Measurements from ENCODE around the gene SPTLC3. TPM values are rescaled to one million over a fixed set of nuclear protein-coding genes. Genes with fewer than 3 reads are reported as not detected.
"Not testable (repeated sequence)": the region's sequence is repeated elsewhere in the genome, so short reads cannot be mapped to it uniquely, and the experiment has no call there.

The SPTLC3 gene
- total RNA-seq, 1 experiment from 2014 or later = 31.5 TPM

DNA sequence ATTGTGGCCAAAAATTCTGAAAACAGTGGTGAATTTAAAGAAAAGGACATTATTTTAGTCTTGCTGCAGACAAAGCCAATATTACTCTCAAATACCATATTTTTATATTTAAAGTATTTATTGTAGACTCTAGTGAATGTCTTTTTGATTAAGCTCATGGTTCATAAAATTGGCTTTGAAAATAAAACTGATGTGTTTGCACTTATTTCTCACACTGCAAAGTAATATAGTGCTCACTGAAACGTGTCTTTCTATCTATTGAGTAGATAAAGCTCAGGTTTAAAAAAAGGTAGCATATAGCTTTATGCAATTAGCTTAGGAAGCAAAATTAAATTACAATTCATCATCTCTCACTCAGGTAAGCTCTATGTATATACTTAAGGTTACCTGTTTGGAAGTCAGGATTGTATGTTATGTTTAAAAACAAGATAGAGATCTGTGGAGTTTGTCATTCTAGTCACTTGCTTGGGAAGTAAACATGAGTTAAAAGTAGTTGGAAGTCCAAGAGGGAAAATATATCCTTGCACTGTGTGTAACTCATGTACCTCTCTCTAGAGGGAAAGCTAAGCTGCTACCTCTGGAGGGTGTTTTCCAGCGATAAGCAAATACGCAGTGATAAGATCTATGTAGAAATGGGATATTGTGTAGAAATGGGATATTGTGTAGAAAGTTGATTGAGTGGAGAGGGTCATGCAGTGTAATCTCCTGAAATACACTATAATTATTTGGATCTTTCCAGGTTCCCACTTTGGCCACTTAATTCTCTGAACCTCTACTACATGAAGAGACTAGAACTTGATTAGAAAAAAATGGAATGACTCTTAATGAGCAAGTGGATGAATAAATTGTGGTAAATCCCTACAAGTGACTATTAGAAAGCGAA, 29.9 kb upstream of the SPTLC3 start:
- H3K9me3 Mint-ChIP-seq (ENCODE audit: unreplicated experiment) = no peaks in the 10 kb centered on the region
- no peak overlapping the region for H3K27ac Mint-ChIP-seq (ENCODE audit: unreplicated experiment)
- POLR2A ChIA-PET = no interaction called here
- H3K4me1 Mint-ChIP-seq (ENCODE audit: low read depth, unreplicated experiment) = peaks cover 20% of the 10 kb centered on the region
- DNase-seq = no peak
- no peaks in the 10 kb centered on the region for H3K36me3 ChIP-seq (ENCODE audit: control insufficient read depth, insufficient read depth, low read length)
- no peak overlapping the region for H3K4me3 ChIP-seq (ENCODE audit: low read depth, low read length)
- H3K27me3 ChIP-seq (replicated peaks; ENCODE audit: control insufficient read depth, insufficient read depth, low read length) = no peaks in the 10 kb centered on the region
- H3K4me3 Mint-ChIP-seq (ENCODE audit: unreplicated experiment) = no peak overlapping the region
- no peaks in the 10 kb centered on the region for H3K36me3 Mint-ChIP-seq (ENCODE audit: insufficient read depth, unreplicated experiment)
- H3K27me3 Mint-ChIP-seq (ENCODE audit: insufficient read depth, unreplicated experiment) = no peaks in the 10 kb centered on the region
- CTCF ChIA-PET = no interaction called here
- TF ChIP-seq, protein P1, sequence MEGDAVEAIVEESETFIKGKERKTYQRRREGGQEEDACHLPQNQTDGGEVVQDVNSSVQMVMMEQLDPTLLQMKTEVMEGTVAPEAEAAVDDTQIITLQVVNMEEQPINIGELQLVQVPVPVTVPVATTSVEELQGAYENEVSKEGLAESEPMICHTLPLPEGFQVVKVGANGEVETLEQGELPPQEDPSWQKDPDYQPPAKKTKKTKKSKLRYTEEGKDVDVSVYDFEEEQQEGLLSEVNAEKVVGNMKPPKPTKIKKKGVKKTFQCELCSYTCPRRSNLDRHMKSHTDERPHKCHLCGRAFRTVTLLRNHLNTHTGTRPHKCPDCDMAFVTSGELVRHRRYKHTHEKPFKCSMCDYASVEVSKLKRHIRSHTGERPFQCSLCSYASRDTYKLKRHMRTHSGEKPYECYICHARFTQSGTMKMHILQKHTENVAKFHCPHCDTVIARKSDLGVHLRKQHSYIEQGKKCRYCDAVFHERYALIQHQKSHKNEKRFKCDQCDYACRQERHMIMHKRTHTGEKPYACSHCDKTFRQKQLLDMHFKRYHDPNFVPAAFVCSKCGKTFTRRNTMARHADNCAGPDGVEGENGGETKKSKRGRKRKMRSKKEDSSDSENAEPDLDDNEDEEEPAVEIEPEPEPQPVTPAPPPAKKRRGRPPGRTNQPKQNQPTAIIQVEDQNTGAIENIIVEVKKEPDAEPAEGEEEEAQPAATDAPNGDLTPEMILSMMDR (IDR thresholded peaks at IDR 0.05; ENCODE audit: insufficient read depth in 1 of 2, low read depth in 1 of 2, low read length in 1 of 2, severe bottlenecking in 1 of 2, unreplicated experiment in 1 of 2) = no peak
- no TSS peak for BruUV-seq (replicated peaks)
- peaks cover 30% of the 10 kb centered on the region for H3K4me1 ChIP-seq
- no peaks in the 10 kb centered on the region for H3K9me3 ChIP-seq
- intact Hi-C loops (cut with micrococcal nuclease; ENCODE audit: unreplicated experiment) = no loop called here

DNA sequence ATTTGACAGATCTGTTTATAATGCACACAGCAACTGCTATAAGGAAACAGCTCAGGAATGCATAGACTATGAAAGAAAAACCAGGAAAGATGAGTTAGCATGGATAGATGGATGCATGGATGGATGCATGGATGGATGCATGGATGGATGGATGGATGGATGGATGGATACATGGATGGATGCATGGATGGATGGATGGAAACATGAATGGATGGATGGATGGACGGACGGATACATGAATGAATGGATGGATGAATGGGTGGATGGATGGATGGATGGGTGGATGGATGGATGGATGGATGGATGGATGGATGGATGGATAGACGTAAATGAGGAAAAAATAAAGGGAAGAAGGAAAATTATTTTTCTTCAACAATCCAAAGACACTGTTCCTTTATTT, 29.1 kb upstream of the SPTLC3 start:
- H3K4me3 Mint-ChIP-seq (ENCODE audit: unreplicated experiment); H3K9me3 ChIP-seq; H3K27me3 ChIP-seq (replicated peaks; ENCODE audit: control insufficient read depth, insufficient read depth, low read length); POLR2A ChIA-PET; H3K36me3 ChIP-seq (ENCODE audit: control insufficient read depth, insufficient read depth, low read length); H3K27me3 Mint-ChIP-seq (ENCODE audit: insufficient read depth, unreplicated experiment); H3K36me3 Mint-ChIP-seq (ENCODE audit: insufficient read depth, unreplicated experiment); intact Hi-C loops (cut with micrococcal nuclease; ENCODE audit: unreplicated experiment); DNase-seq; H3K9me3 Mint-ChIP-seq (ENCODE audit: unreplicated experiment); H3K4me3 ChIP-seq (ENCODE audit: low read depth, low read length); BruUV-seq (replicated peaks); H3K27ac Mint-ChIP-seq (ENCODE audit: unreplicated experiment): not testable (repeated sequence)
- H3K4me1 ChIP-seq = peaks cover 38% of the 10 kb centered on the region
- H3K4me1 Mint-ChIP-seq (ENCODE audit: low read depth, unreplicated experiment) = peaks cover 26% of the 10 kb centered on the region
- CTCF ChIA-PET = interaction anchor here (0.6 kb wide), 1 partner anchor 71 kb away, joined by 3 read pairs; no protein-coding TSS in a partner anchor

DNA sequence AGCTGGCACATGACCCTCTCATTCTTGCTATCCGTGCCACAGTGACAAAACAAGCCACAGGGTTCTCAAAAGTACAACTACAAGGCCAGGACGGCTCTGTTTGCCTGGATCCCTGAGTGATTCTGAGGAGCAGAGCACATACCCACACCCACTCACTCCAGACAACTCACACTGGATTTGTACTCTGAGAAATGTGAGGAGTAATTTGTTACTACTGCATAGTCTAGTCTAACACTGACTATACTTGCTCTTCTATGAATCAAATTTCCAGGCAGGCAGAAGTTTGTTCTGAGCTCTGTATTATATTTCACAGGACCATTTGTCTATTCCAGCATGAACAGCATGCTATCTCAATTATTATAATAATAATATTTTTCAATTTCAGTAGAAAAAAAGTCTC, 26.7 kb upstream of the SPTLC3 start:
- Histone ChIP-seq H3K27me3 (replicated peaks; ENCODE audit: control insufficient read depth, insufficient read depth, low read length) (no peaks in the 10 kb centered on the region), H3K4me1 (peaks cover 35% of the 10 kb centered on the region), H3K4me3 (ENCODE audit: low read depth, low read length) (no peak overlapping the region), H3K36me3 (ENCODE audit: control insufficient read depth, insufficient read depth, low read length) (no peaks in the 10 kb centered on the region), H3K9me3 (no peaks in the 10 kb centered on the region; the same call in 1 of the 2 replicates)
- ChIA-PET CTCF (no interaction called here), POLR2A (no interaction called here)
- Mint-ChIP-seq H3K36me3 (ENCODE audit: insufficient read depth, unreplicated experiment) (no peaks in the 10 kb centered on the region), H3K27me3 (ENCODE audit: insufficient read depth, unreplicated experiment) (no peaks in the 10 kb centered on the region), H3K4me1 (ENCODE audit: low read depth, unreplicated experiment) (peaks cover 21% of the 10 kb centered on the region), H3K27ac (ENCODE audit: unreplicated experiment) (no peak overlapping the region), H3K9me3 (ENCODE audit: unreplicated experiment) (no peaks in the 10 kb centered on the region), H3K4me3 (ENCODE audit: unreplicated experiment) (no peak overlapping the region)
- intact Hi-C loops (cut with micrococcal nuclease; ENCODE audit: unreplicated experiment) = no loop called here
- no TSS peak for BruUV-seq (replicated peaks)
- no peak for DNase-seq
- TF ChIP-seq, protein P1 (IDR thresholded peaks at IDR 0.05; ENCODE audit: insufficient read depth in 1 of 2, low read depth in 1 of 2, low read length in 1 of 2, severe bottlenecking in 1 of 2, unreplicated experiment in 1 of 2) = no peak
